Measurements from ENCODE around the gene GRAMD1C. TPM values are rescaled to one million over a fixed set of nuclear protein-coding genes. Genes with fewer than 3 reads are reported as not detected.

Gene GRAMD1C
- total RNA-seq, 2 donors from 2014 or later, result 1.5 to 10.7 TPM

DNA sequence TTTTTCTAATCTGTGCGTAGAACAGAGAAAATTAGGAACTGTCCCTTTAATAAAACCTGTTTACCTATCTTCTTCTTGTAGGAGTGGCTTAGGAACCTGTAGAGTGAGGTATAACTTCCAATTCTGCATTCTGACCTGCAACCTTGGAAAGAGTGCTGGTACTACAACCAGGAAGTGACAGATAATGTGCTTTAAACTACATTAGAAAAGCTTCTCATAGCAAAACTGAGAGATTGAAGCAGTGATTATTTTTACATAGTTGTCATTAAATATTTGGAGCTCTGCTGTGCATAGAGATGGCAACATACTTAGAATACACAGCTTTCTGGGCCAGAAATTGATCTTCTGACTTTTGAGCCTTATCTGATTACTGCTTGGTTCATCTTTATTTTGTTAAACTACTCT lies 58.8 kb downstream of the GRAMD1C start:
- H3K4me3 ChIP-seq, result no peak overlapping the region
- no peaks in the 10 kb centered on the region for H3K4me1 ChIP-seq (ENCODE audit: control insufficient read depth in 1 of 2, low read depth in 2 of 2)
- H3K27ac ChIP-seq, result no peak overlapping the region
- no peaks in the 10 kb centered on the region for H3K36me3 ChIP-seq
- H3K9me3 ChIP-seq, result no peaks in the 10 kb centered on the region
- DNase-seq (ENCODE audit: low spot score), result no peak
- ATAC-seq (ENCODE audit: insufficient number of reproducible peaks, low FRiP score, low read depth), result no peak
- no peaks in the 10 kb centered on the region for H3K27me3 ChIP-seq (replicated peaks; ENCODE audit: insufficient read depth)
- TF ChIP-seq, protein P1, sequence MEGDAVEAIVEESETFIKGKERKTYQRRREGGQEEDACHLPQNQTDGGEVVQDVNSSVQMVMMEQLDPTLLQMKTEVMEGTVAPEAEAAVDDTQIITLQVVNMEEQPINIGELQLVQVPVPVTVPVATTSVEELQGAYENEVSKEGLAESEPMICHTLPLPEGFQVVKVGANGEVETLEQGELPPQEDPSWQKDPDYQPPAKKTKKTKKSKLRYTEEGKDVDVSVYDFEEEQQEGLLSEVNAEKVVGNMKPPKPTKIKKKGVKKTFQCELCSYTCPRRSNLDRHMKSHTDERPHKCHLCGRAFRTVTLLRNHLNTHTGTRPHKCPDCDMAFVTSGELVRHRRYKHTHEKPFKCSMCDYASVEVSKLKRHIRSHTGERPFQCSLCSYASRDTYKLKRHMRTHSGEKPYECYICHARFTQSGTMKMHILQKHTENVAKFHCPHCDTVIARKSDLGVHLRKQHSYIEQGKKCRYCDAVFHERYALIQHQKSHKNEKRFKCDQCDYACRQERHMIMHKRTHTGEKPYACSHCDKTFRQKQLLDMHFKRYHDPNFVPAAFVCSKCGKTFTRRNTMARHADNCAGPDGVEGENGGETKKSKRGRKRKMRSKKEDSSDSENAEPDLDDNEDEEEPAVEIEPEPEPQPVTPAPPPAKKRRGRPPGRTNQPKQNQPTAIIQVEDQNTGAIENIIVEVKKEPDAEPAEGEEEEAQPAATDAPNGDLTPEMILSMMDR (IDR thresholded peaks at IDR 0.05), result no peak

DNA sequence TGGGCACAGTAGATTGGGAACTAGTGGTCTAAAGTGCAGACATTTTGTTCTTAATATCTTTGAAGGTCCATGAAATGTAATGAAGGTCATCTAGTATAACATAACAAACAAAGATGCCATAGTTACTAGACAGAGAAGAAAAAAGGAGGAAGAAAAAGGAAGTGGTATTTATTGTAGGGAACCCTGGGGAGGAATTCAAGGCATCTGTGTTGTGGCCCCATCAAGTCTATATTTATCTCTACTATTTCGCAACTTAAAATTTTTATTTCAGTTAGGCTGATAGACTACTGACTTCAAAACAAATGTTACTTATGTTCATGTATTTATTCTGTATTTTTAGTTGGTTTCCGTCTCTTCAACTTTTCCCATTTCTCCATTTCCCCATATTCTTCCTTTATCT lies 60.3 kb downstream of the GRAMD1C start:
- Histone ChIP-seq H3K9me3 (no peaks in the 10 kb centered on the region), H3K4me1 (ENCODE audit: control insufficient read depth in 1 of 2, low read depth in 2 of 2) (no peaks in the 10 kb centered on the region), H3K27me3 (replicated peaks; ENCODE audit: insufficient read depth) (no peaks in the 10 kb centered on the region), H3K36me3 (no peaks in the 10 kb centered on the region), H3K27ac (no peak overlapping the region), H3K4me3 (no peak overlapping the region)
- ATAC-seq (ENCODE audit: insufficient number of reproducible peaks, low FRiP score, low read depth) (no peak), DNase-seq (ENCODE audit: low spot score) (no peak)
- TF ChIP-seq, protein P1 (IDR thresholded peaks at IDR 0.05), result no peak

DNA sequence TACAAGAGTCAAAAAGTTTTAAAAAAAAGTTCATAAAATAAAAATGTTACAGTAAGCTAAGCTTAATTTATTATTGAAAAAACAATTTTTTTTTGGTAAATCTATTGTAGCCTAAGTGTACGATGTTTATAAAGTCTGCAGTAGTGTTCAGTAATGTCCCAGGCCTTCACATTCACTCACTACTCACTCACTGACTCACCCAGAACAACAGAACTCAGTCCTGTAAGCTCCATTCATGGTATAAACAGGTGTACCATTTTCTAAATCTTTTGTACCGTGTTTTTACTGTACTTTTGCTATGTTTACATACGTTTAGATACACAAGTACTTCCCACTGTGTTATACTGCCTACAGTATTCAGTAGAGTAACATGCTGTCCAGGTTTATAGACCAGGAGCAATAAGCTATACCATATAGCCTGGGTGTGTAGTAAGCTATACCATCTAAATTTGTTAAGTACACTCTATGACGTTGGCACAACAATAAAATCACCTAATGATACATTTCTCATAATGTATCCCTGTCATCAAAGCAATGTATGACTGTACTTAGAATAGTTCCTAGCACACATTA lies 68.1 kb downstream of the GRAMD1C start:
- Histone ChIP-seq H3K27me3 (replicated peaks; ENCODE audit: insufficient read depth) (no peaks in the 10 kb centered on the region), H3K4me3 (no peak overlapping the region), H3K9me3 (no peaks in the 10 kb centered on the region), H3K4me1 (ENCODE audit: control insufficient read depth in 1 of 2, low read depth in 2 of 2) (no peaks in the 10 kb centered on the region), H3K27ac (no peak overlapping the region), H3K36me3 (no peaks in the 10 kb centered on the region)
- TF ChIP-seq, protein P1 (IDR thresholded peaks at IDR 0.05), result no peak
- DNase-seq (ENCODE audit: low spot score), result no peak
- ATAC-seq (ENCODE audit: insufficient number of reproducible peaks, low FRiP score, low read depth), result no peak

DNA sequence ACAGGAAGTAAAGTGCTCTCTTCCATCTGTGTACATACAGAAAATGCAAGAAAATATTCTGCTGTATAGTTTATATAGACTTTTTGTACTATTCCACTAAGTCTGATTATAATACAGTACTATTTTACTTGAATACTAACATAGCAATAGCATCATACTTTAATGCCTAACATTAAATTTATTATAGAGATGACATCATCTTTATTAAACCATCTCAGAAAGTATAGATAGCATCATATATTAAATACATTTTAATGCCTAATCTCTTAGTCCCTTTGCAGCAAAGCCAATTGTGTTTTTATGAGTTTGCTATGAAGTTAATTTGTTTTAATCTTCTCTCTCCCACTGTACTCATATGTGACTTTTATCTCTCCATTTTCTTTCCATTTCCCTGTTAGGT lies 69.5 kb downstream of the GRAMD1C start:
- ATAC-seq (ENCODE audit: insufficient number of reproducible peaks, low FRiP score, low read depth) (no peak), DNase-seq (ENCODE audit: low spot score) (no peak)
- Histone ChIP-seq H3K27ac (no peak overlapping the region), H3K4me1 (ENCODE audit: control insufficient read depth in 1 of 2, low read depth in 2 of 2) (no peaks in the 10 kb centered on the region), H3K4me3 (no peak overlapping the region), H3K9me3 (no peaks in the 10 kb centered on the region), H3K27me3 (replicated peaks; ENCODE audit: insufficient read depth) (no peaks in the 10 kb centered on the region), H3K36me3 (no peaks in the 10 kb centered on the region)
- TF ChIP-seq, protein P1 (IDR thresholded peaks at IDR 0.05), result no peak

DNA sequence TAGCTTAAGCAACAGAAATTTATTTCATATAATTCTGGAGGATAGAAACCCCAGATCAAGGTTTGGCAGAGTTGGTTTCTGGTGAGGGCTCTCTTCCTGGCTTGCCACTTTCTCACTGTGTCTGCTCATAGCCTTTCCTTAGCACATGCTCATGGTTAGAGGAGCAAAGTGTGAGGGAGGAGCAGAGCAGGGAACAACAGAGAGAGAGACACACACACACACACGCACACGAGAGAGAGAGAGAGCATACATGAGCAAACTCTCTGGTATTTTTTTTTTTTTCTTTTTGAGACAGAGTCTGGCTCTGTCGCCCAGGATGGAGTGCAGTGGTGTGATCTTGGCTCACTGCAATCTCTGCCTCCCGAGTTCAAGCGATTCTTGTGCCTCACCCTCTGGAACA lies 72.4 kb downstream of the GRAMD1C start:
- Histone ChIP-seq H3K27me3 (replicated peaks; ENCODE audit: insufficient read depth) (no peaks in the 10 kb centered on the region), H3K4me1 (ENCODE audit: control insufficient read depth in 1 of 2, low read depth in 2 of 2) (no peaks in the 10 kb centered on the region), H3K27ac (no peak overlapping the region), H3K9me3 (no peaks in the 10 kb centered on the region), H3K36me3 (no peaks in the 10 kb centered on the region), H3K4me3 (no peak overlapping the region)
- DNase-seq (ENCODE audit: low spot score) (no peak), ATAC-seq (ENCODE audit: insufficient number of reproducible peaks, low FRiP score, low read depth) (no peak)
- TF ChIP-seq, protein P1 (IDR thresholded peaks at IDR 0.05), result no peak

All from thoracic aorta (tissue), 2 donors.